ENCODE measurements around the gene ANKS1B.

DNA sequence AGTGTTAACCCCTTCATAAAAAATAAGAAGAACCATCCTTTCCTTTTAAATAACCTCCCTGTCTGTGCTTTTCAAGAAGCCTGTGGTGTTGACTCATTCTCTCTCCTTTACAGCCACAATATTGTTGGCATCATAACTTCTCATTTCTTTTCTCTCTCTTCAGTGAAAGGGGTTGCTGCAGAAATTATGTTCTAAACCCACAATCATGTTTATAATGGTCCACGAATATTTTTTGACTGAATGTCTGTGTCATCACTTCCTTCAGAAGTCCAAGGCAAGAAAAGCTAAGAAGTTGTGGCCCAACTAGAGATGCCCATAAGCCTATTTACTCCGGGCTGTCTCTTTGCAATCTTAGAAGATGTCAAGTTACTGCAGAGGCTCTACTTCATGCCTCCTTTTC is 851.3 kb downstream of the ANKS1B start:
- TF ChIP-seq, protein P1, sequence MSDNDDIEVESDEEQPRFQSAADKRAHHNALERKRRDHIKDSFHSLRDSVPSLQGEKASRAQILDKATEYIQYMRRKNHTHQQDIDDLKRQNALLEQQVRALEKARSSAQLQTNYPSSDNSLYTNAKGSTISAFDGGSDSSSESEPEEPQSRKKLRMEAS (CRISPR knock-in tag; IDR thresholded peaks at IDR 0.05) = no peak
- TF ChIP-seq TEAD1 (CRISPR knock-in tag; IDR thresholded peaks at IDR 0.05) (no peak), JUN (CRISPR knock-in tag; IDR thresholded peaks at IDR 0.05) (no peak), SP1 (CRISPR knock-in tag; conservative IDR thresholded peaks at IDR 0.05) (no peak), STAT6 (CRISPR knock-in tag; conservative IDR thresholded peaks at IDR 0.05; ENCODE audit: low read depth) (no peak), ZNF263 (CRISPR knock-in tag; IDR thresholded peaks at IDR 0.05; ENCODE audit: low read depth) (no peak), CBFB (CRISPR knock-in tag; IDR thresholded peaks at IDR 0.05; ENCODE audit: low read depth) (no peak), MXD4 (CRISPR knock-in tag; IDR thresholded peaks at IDR 0.05; ENCODE audit: borderline replicate concordance) (no peak), NR2C2 (CRISPR knock-in tag; IDR thresholded peaks at IDR 0.05) (no peak)
- TF ChIP-seq, protein P2, sequence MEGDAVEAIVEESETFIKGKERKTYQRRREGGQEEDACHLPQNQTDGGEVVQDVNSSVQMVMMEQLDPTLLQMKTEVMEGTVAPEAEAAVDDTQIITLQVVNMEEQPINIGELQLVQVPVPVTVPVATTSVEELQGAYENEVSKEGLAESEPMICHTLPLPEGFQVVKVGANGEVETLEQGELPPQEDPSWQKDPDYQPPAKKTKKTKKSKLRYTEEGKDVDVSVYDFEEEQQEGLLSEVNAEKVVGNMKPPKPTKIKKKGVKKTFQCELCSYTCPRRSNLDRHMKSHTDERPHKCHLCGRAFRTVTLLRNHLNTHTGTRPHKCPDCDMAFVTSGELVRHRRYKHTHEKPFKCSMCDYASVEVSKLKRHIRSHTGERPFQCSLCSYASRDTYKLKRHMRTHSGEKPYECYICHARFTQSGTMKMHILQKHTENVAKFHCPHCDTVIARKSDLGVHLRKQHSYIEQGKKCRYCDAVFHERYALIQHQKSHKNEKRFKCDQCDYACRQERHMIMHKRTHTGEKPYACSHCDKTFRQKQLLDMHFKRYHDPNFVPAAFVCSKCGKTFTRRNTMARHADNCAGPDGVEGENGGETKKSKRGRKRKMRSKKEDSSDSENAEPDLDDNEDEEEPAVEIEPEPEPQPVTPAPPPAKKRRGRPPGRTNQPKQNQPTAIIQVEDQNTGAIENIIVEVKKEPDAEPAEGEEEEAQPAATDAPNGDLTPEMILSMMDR (IDR thresholded peaks at IDR 0.05) = no peak
- TF ChIP-seq, protein P3, sequence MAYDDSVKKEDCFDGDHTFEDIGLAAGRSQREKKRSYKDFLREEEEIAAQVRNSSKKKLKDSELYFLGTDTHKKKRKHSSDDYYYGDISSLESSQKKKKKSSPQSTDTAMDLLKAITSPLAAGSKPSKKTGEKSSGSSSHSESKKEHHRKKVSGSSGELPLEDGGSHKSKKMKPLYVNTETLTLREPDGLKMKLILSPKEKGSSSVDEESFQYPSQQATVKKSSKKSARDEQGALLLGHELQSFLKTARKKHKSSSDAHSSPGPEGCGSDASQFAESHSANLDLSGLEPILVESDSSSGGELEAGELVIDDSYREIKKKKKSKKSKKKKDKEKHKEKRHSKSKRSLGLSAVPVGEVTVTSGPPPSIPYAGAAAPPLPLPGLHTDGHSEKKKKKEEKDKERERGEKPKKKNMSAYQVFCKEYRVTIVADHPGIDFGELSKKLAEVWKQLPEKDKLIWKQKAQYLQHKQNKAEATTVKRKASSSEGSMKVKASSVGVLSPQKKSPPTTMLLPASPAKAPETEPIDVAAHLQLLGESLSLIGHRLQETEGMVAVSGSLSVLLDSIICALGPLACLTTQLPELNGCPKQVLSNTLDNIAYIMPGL (CRISPR knock-in tag; IDR thresholded peaks at IDR 0.05) = no peak
